Measurements from ENCODE around the gene SKP1.

GRCh38 chr5:134149571-134150303 lies 27.0 kb downstream of the SKP1 start:
- TF ChIP-seq CTCF (IDR thresholded peaks at IDR 0.05) (no peak), EZH2phosphoT487 (IDR thresholded peaks at IDR 0.05) (no peak)

All from neural progenitor cell (in vitro differentiated cells).